HEK293 (cell line): ENCODE measurements around the gene IWS1.
"Not testable (repeated sequence)": the region's sequence is repeated elsewhere in the genome, so short reads cannot be mapped to it uniquely, and the experiment has no call there.

Experiments
- CTCF ChIA-PET: fragments of 350-600 bp; formaldehyde crosslinking; extraction: SDS; loops from one replicate; lab custom pipeline; 2021; ENCODE audit warnings: antibody characterized with exemption; lab: Yijun Ruan, JAX
- POLR2A ChIA-PET: fragments of 300-600 bp; formaldehyde crosslinking; extraction: SDS; loops from one replicate; lab custom pipeline; 2020; ENCODE audit warnings: antibody characterized with exemption, inconsistent platforms; lab: Yijun Ruan, JAX
- H3K27ac ChIP-seq: fragments of 200-500 bp; sonication (Bioruptor generic); 2 replicates; pipeline ENCODE4 v1.5.1; 2014; ENCODE audit warnings: low read depth, low read length, control low read depth, inconsistent platforms; ENCODE audit errors: extremely low read depth
- H3K36me3 ChIP-seq, 2 experiments: fragments of 200-500 bp in 1 of 2; sonication (Bioruptor generic) in 1 of 2; 1 replicate in 1 of 2; 2 replicates in 1 of 2; pipeline ENCODE4 v1.5.1; 2014 to 2017; ENCODE audit warnings: inconsistent platforms in 2 of 2, low read length in 2 of 2; ENCODE audit not compliant: control insufficient read depth in 2 of 2, insufficient read depth in 1 of 2
- H3K4me1 ChIP-seq: fragments of 200-500 bp; sonication (Bioruptor generic); 2 replicates; pipeline ENCODE4 v1.5.1; 2014; ENCODE audit warnings: mild to moderate bottlenecking, low read length, inconsistent platforms; ENCODE audit not compliant: control insufficient read depth, insufficient read depth
- H3K4me3 ChIP-seq: 2 replicates; pipeline ENCODE4 v1.5.1; 2011; ENCODE audit warnings: low read depth, mild to moderate bottlenecking, control low read depth, low read length, moderate library complexity
- H3K9me3 ChIP-seq: fragments of 200-500 bp; sonication (Bioruptor generic); 2 replicates; pipeline ENCODE4 v1.5.1; 2014; ENCODE audit warnings: low read depth, low read length, inconsistent platforms; ENCODE audit not compliant: control insufficient read depth, insufficient read depth
- BCL11A ChIP-seq: fragments of 450-650 bp; formaldehyde crosslinking; IDR thresholded peaks from 2 replicates; pipeline ENCODE4 v1.5.1; 2016; ENCODE audit warnings: low read depth, missing biosample characterization, missing genetic modification characterization
- GLIS1 ChIP-seq: fragments of 450-650 bp; formaldehyde crosslinking; IDR thresholded peaks from 2 replicates; pipeline ENCODE4 v1.5.1; 2016; ENCODE audit warnings: missing biosample characterization, missing genetic modification characterization
- GLIS2 ChIP-seq: fragments of 450-650 bp; formaldehyde crosslinking; IDR thresholded peaks from 2 replicates; pipeline ENCODE4 v1.5.1; 2016; ENCODE audit warnings: missing biosample characterization, missing genetic modification characterization
- HIC1 ChIP-seq: fragments of 450-650 bp; formaldehyde crosslinking; IDR thresholded peaks from 2 replicates; pipeline ENCODE4 v1.5.1; 2016; ENCODE audit warnings: missing biosample characterization, missing genetic modification characterization
- KLF7 ChIP-seq: fragments of 450-650 bp; formaldehyde crosslinking; IDR thresholded peaks from 2 replicates; pipeline ENCODE4 v1.5.1; 2016; ENCODE audit warnings: missing biosample characterization, missing genetic modification characterization, borderline replicate concordance
- PRDM4 ChIP-seq: fragments of 450-650 bp; formaldehyde crosslinking; IDR thresholded peaks from 2 replicates; pipeline ENCODE4 v1.5.1; 2017; ENCODE audit warnings: missing biosample characterization, missing genetic modification characterization
- TRIM28 ChIP-seq: IDR thresholded peaks from 2 replicates; pipeline ENCODE4 v1.6.1; 2011; ENCODE audit warnings: low read length, control low read depth, borderline replicate concordance
- ZFP37 ChIP-seq: fragments of 450-650 bp; formaldehyde crosslinking; IDR thresholded peaks from 2 replicates; pipeline ENCODE4 v1.5.1; 2016; ENCODE audit warnings: missing biosample characterization, missing genetic modification characterization
- ZNF18 ChIP-seq: fragments of 450-650 bp; formaldehyde crosslinking; IDR thresholded peaks from 2 replicates; pipeline ENCODE4 v1.5.1; 2016; ENCODE audit warnings: missing biosample characterization, missing genetic modification characterization
- ZNF48 ChIP-seq: fragments of 450-650 bp; formaldehyde crosslinking; IDR thresholded peaks from 2 replicates; pipeline ENCODE4 v1.5.1; 2016; ENCODE audit warnings: missing biosample characterization, missing genetic modification characterization
- ZNF514 ChIP-seq: fragments of 450-650 bp; formaldehyde crosslinking; IDR thresholded peaks from 2 replicates; pipeline ENCODE4 v1.5.1; 2016; ENCODE audit warnings: missing biosample characterization, missing genetic modification characterization
- ZNF626 ChIP-seq: fragments of 450-650 bp; sonication (Bioruptor Pico); formaldehyde crosslinking; IDR thresholded peaks from 2 replicates; pipeline ENCODE4 v1.5.1; 2018; ENCODE audit warnings: missing biosample characterization, missing genetic modification characterization, inconsistent platforms
- ZNF776 ChIP-seq: fragments of 450-650 bp; formaldehyde crosslinking; IDR thresholded peaks from 2 replicates; pipeline ENCODE4 v1.5.0; 2017; ENCODE audit warnings: missing biosample characterization, missing genetic modification characterization, borderline replicate concordance
- ZSCAN4 ChIP-seq: fragments of 450-650 bp; formaldehyde crosslinking; IDR thresholded peaks from 2 replicates; pipeline ENCODE4 v1.5.1; 2017; ENCODE audit warnings: missing biosample characterization, missing genetic modification characterization

The IWS1 gene

GRCh38 chr2:127545189-127545588 lies 18.9 kb upstream of the IWS1 start (continued):
- TF ChIP-seq HIC1 (tag by site-specific recombination) (no peak), PRDM4 (tag by site-specific recombination) (no peak), ZNF626 (tag by site-specific recombination) (no peak), TRIM28 (no peak), ZNF18 (no peak)

GRCh38 chr2:127543013-127543501 lies 16.8 kb upstream of the IWS1 start:
- H3K4me3 ChIP-seq: not testable (repeated sequence)
- 0 out of 2 replicates have a peak, but pooled peaks have one; percentile 24 for TF ChIP-seq ZSCAN4 (tag by site-specific recombination)
- TF ChIP-seq, all 188 proteins: peak for 1; not testable (repeated sequence) for 187
- H3K4me1 ChIP-seq, CTCF ChIA-PET, H3K36me3 ChIP-seq, H3K27ac ChIP-seq, POLR2A ChIA-PET, H3K9me3 ChIP-seq: not testable (repeated sequence)

- POLR2A ChIA-PET: no interaction called here
- TF ChIP-seq BCL11A (tag by site-specific recombination): no peak
- no peak for TF ChIP-seq GLIS2 (tag by site-specific recombination)
- TF ChIP-seq GLIS1 (tag by site-specific recombination): peak; percentile 20; the same call in 1 of the 2 replicates
- TF ChIP-seq ZNF776: no peak
- Histone ChIP-seq H3K36me3 (no peaks in the 10 kb centered on the region), H3K27ac (no peak overlapping the region), H3K4me1 (no peaks in the 10 kb centered on the region), H3K4me3 (no peak overlapping the region), H3K9me3 (no peaks in the 10 kb centered on the region)
- CTCF ChIA-PET: no interaction called here
These were observed 15.9 kb upstream of the IWS1 start for GRCh38 chr2:127542231-127542630.

- ChIA-PET CTCF (no interaction called here), POLR2A (no interaction called here)
- H3K36me3 ChIP-seq: no peaks in the 10 kb centered on the region
- TF ChIP-seq ZNF18: no peak
- no peak for TF ChIP-seq KLF7 (tag by site-specific recombination)
- TF ChIP-seq ZNF48 (tag by site-specific recombination): no peak
- TF ChIP-seq ZNF514 (tag by site-specific recombination): no peak
- TF ChIP-seq ZFP37 (tag by site-specific recombination): no peak
- H3K9me3 ChIP-seq: no peaks in the 10 kb centered on the region
- no peaks in the 10 kb centered on the region for H3K4me1 ChIP-seq
- no peak overlapping the region for H3K4me3 ChIP-seq
- no peak overlapping the region for H3K27ac ChIP-seq
These were observed 15.5 kb upstream of the IWS1 start for GRCh38 chr2:127541809-127542208.
